Activated naive CD4-positive, alpha-beta T cell treated with anti-CD3 and anti-CD28 coated beads, Interleukin-2, amount 10 ng/mL, durations not matched to agents 7 days and 5 days (primary cell): ENCODE measurements around the gene NUP133.
A peak's percentile ranks its signal among the peaks of the same experiment; 100 is the strongest.
"Not testable (repeated sequence)": the region's sequence is repeated elsewhere in the genome, so short reads cannot be mapped to it uniquely, and the experiment has no call there.

Experiments
- CTCF ChIA-PET: fragments of 350-600 bp; sonication (Branson Sonifier 250); formaldehyde crosslinking; loops from one replicate; lab custom pipeline; 2021; ENCODE audit warnings: antibody characterized with exemption; lab: Charles Lee
- DNase-seq: peaks from one replicate; pipeline ENCODE4 v3.0.0-alpha.2; 2020
- H3K27ac Mint-ChIP-seq: one replicate; pipeline ENCODE4 v1.8.0; 2021; ENCODE audit warnings: mild to moderate bottlenecking, moderate library complexity, mixed read lengths
- H3K27me3 Mint-ChIP-seq: one replicate; pipeline ENCODE4 v1.8.0; 2021; ENCODE audit warnings: mild to moderate bottlenecking, mixed read lengths
- H3K36me3 Mint-ChIP-seq: one replicate; pipeline ENCODE4 v1.8.0; 2021; ENCODE audit warnings: mixed read lengths
- H3K4me1 Mint-ChIP-seq: one replicate; pipeline ENCODE4 v1.8.0; 2021; ENCODE audit warnings: mixed read lengths
- H3K4me3 Mint-ChIP-seq: one replicate; pipeline ENCODE4 v1.8.0; 2021; ENCODE audit warnings: mild to moderate bottlenecking, moderate library complexity, mixed read lengths
- H3K9me3 Mint-ChIP-seq: one replicate; pipeline ENCODE4 v1.8.0; 2021; ENCODE audit warnings: mixed read lengths

NUP133 gene

GRCh38 chr1:229432905-229433304 is 75.2 kb downstream of the NUP133 start:
- Mint-ChIP-seq H3K27ac (no peak overlapping the region), H3K4me3 (no peak overlapping the region), H3K9me3 (no peaks in the 10 kb centered on the region)

GRCh38 chr1:229432116-229432461 is 76.1 kb downstream of the NUP133 start:
- no peaks in the 10 kb centered on the region for H3K9me3 Mint-ChIP-seq
- CTCF ChIA-PET: interaction anchor here (0.6 kb wide), 1 partner anchor 585 kb away, joined by 3 read pairs; no protein-coding TSS in a partner anchor
- H3K4me3 Mint-ChIP-seq: peak overlapping the region; percentile 61
- peaks cover 4% of the 10 kb centered on the region for H3K36me3 Mint-ChIP-seq
- no peak for DNase-seq
- peaks cover 25% of the 10 kb centered on the region for H3K4me1 Mint-ChIP-seq
- H3K27ac Mint-ChIP-seq: no peak overlapping the region
- peaks cover 91% of the 10 kb centered on the region for H3K27me3 Mint-ChIP-seq

More at GRCh38 chr1:229432905-229433304, 75.2 kb downstream of the NUP133 start:
- Mint-ChIP-seq H3K4me1 (peaks cover 25% of the 10 kb centered on the region), H3K27me3 (peaks cover 91% of the 10 kb centered on the region), H3K36me3 (peaks cover 4% of the 10 kb centered on the region)
- CTCF ChIA-PET: no interaction called here
- no peak for DNase-seq

GRCh38 chr1:229431284-229432115 is 76.6 kb downstream of the NUP133 start:
- Mint-ChIP-seq H3K4me3 (peak overlapping the region; percentile 61), H3K27ac (peak overlapping the region; percentile 47), H3K4me1 (peaks cover 25% of the 10 kb centered on the region), H3K9me3 (no peaks in the 10 kb centered on the region), H3K36me3 (peaks cover 4% of the 10 kb centered on the region), H3K27me3 (peaks cover 91% of the 10 kb centered on the region)
- CTCF ChIA-PET: interaction anchor here (0.6 kb wide), 1 partner anchor 584 kb away, joined by 3 read pairs; no protein-coding TSS in a partner anchor
- DNase-seq: no peak

- Mint-ChIP-seq H3K4me1 (peaks cover 25% of the 10 kb centered on the region), H3K9me3 (no peaks in the 10 kb centered on the region), H3K27me3 (peaks cover 91% of the 10 kb centered on the region), H3K27ac (peak overlapping the region; percentile 47), H3K4me3 (peak overlapping the region; percentile 61), H3K36me3 (peaks cover 4% of the 10 kb centered on the region)
- CTCF ChIA-PET: no interaction called here
- peak; percentile 68 for DNase-seq
Observed at GRCh38 chr1:229430761-229431283, 77.3 kb downstream of the NUP133 start.

GRCh38 chr1:229428256-229428655 is 79.9 kb downstream of the NUP133 start:
- peaks cover 5% of the 10 kb centered on the region for H3K9me3 Mint-ChIP-seq
- H3K27me3 Mint-ChIP-seq: peaks cover 83% of the 10 kb centered on the region
- no peak overlapping the region for H3K27ac Mint-ChIP-seq
- CTCF ChIA-PET: no interaction called here
- H3K4me3 Mint-ChIP-seq: no peak overlapping the region
- H3K36me3 Mint-ChIP-seq: peaks cover 5% of the 10 kb centered on the region
- H3K4me1 Mint-ChIP-seq: peaks cover 23% of the 10 kb centered on the region
- no peak for DNase-seq

- Mint-ChIP-seq H3K27ac (no peak overlapping the region), H3K9me3 (peaks cover 5% of the 10 kb centered on the region), H3K36me3 (peaks cover 5% of the 10 kb centered on the region), H3K27me3 (peaks cover 76% of the 10 kb centered on the region), H3K4me1 (peaks cover 18% of the 10 kb centered on the region), H3K4me3 (no peak overlapping the region)
- DNase-seq: no peak
- CTCF ChIA-PET: no interaction called here
Observed at GRCh38 chr1:229427572-229427971, 80.6 kb downstream of the NUP133 start.

GRCh38 chr1:229425564-229426159 is 82.5 kb downstream of the NUP133 start:
- peaks cover 57% of the 10 kb centered on the region for H3K27me3 Mint-ChIP-seq
- peaks cover 5% of the 10 kb centered on the region for H3K9me3 Mint-ChIP-seq
- DNase-seq: no peak
- H3K4me1 Mint-ChIP-seq: peaks cover 1% of the 10 kb centered on the region
- CTCF ChIA-PET: no interaction called here
- peaks cover 2% of the 10 kb centered on the region for H3K36me3 Mint-ChIP-seq
- H3K27ac Mint-ChIP-seq: no peak overlapping the region
- no peak overlapping the region for H3K4me3 Mint-ChIP-seq

- Mint-ChIP-seq H3K4me1 (no peaks in the 10 kb centered on the region), H3K27ac (no peak overlapping the region), H3K36me3 (peaks cover 2% of the 10 kb centered on the region), H3K4me3 (no peak overlapping the region), H3K9me3 (peaks cover 5% of the 10 kb centered on the region), H3K27me3 (peaks cover 29% of the 10 kb centered on the region)
- DNase-seq: no peak
- CTCF ChIA-PET: interaction anchor here (1.2 to 1.8 kb wide), 2 partner anchors 14 to 32 kb away, joined by 4 to 5 read pairs; no protein-coding TSS in a partner anchor
Observed at GRCh38 chr1:229420765-229421164, 87.4 kb downstream of the NUP133 start.

GRCh38 chr1:229420224-229420623 is 87.9 kb downstream of the NUP133 start:
- CTCF ChIA-PET: interaction anchor here (1.2 to 1.8 kb wide), 2 partner anchors 13 to 32 kb away, joined by 4 to 5 read pairs; no protein-coding TSS in a partner anchor
- Mint-ChIP-seq H3K36me3 (peaks cover 2% of the 10 kb centered on the region), H3K27me3 (peaks cover 25% of the 10 kb centered on the region), H3K4me1 (no peaks in the 10 kb centered on the region), H3K4me3 (no peak overlapping the region), H3K27ac (no peak overlapping the region), H3K9me3 (peaks cover 5% of the 10 kb centered on the region)
- no peak for DNase-seq

GRCh38 chr1:229418586-229418985 is 89.6 kb downstream of the NUP133 start:
- H3K9me3 Mint-ChIP-seq, H3K36me3 Mint-ChIP-seq, H3K27ac Mint-ChIP-seq, H3K4me1 Mint-ChIP-seq, DNase-seq, CTCF ChIA-PET, H3K4me3 Mint-ChIP-seq: not testable (repeated sequence)
- peaks cover 20% of the 10 kb centered on the region for H3K27me3 Mint-ChIP-seq

- DNase-seq, H3K27ac Mint-ChIP-seq, CTCF ChIA-PET, H3K36me3 Mint-ChIP-seq, H3K9me3 Mint-ChIP-seq, H3K4me3 Mint-ChIP-seq: not testable (repeated sequence)
- H3K27me3 Mint-ChIP-seq: peaks cover 61% of the 10 kb centered on the region
- H3K4me1 Mint-ChIP-seq: peaks cover 20% of the 10 kb centered on the region
Observed at GRCh38 chr1:229412810-229413209, 95.3 kb downstream of the NUP133 start.

GRCh38 chr1:229412056-229412455 is 96.1 kb downstream of the NUP133 start:
- no peak overlapping the region for H3K27ac Mint-ChIP-seq
- DNase-seq: no peak
- H3K4me3 Mint-ChIP-seq: no peak overlapping the region
- peaks cover 69% of the 10 kb centered on the region for H3K27me3 Mint-ChIP-seq
- peaks cover 25% of the 10 kb centered on the region for H3K4me1 Mint-ChIP-seq
- H3K36me3 Mint-ChIP-seq: no peaks in the 10 kb centered on the region
- CTCF ChIA-PET: no interaction called here
- no peaks in the 10 kb centered on the region for H3K9me3 Mint-ChIP-seq

GRCh38 chr1:229411434-229412055 is 96.6 kb downstream of the NUP133 start:
- no peaks in the 10 kb centered on the region for H3K9me3 Mint-ChIP-seq
- H3K4me1 Mint-ChIP-seq: peaks cover 27% of the 10 kb centered on the region
- no peak for DNase-seq
- peaks cover 74% of the 10 kb centered on the region for H3K27me3 Mint-ChIP-seq
- H3K4me3 Mint-ChIP-seq: no peak overlapping the region
- CTCF ChIA-PET: no interaction called here
- no peak overlapping the region for H3K27ac Mint-ChIP-seq
- H3K36me3 Mint-ChIP-seq: no peaks in the 10 kb centered on the region
